ENCODE measurements around the gene P4HB. TPM values are rescaled to one million over a fixed set of nuclear protein-coding genes. Genes with fewer than 3 reads are reported as not detected.

The P4HB gene
- total RNA-seq, result 824 and 903 TPM in 2 replicates

GRCh38 chr17:81859906-81860755 lies at the start of gene P4HB:
P4HB (minus strand) TSS chr17:81860535; CDS start chr17:81860471, 64 bp downstream.

GRCh38 chr17:81902023-81902652 lies 41.8 kb upstream of the P4HB start, which contains the start of gene NPB:
NPB (plus strand) TSS chr17:81902238; CDS start chr17:81902278, 40 bp downstream.

DNA sequence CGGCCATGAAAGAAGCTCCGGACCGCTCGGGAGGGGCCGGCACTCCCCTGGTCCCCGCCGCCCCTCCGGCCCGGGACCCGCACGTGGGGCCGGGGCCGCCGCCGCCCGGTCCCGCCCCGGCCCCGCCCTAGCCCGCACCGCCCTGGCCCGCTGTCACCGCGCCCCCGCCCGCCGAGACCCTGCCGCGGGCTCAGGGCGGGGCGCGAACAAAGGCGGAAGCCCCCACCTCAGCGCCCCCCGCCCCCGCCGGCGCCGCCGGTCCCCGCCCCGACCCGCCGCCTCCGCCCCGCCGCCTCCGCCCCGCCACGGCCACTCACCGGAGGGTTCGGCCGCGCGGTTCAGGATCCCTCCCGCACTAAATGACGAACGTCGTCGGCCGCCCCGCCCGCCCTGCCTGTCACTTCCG lies 10.6 kb upstream of the P4HB start, which contains the start of gene ARHGDIA:
Gene ARHGDIA, minus strand, starts transcription at position 357 of the 406 bp plus-strand sequence. CDS start 1,407 bp downstream, outside the sequence.

DNA sequence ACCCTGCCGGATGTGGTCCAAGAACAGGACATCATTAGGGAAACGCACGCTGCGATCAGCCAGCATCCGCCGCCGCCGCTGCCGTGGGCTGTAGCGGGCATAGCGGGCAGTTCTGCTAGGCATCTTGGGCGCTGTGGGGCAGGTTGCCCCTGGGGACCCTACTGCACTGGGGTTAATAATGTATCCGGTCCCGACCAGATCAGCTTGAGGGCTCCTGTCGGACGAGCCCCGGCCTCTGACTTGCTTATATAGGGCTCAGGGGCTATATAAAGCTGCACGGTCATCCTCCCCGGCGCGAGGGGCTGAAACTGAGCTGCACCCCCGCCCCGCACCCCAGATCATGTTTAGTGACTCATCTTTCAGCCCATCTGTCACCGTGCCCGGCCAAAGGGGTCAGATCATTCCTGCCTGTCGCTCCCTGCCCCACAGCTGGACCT lies 25.5 kb downstream of the P4HB start, which contains the start of gene PPP1R27:
Gene PPP1R27, minus strand, starts transcription at position 220 of the 437 bp plus-strand sequence. Its CDS starts 97 bp downstream, at position 123.

DNA sequence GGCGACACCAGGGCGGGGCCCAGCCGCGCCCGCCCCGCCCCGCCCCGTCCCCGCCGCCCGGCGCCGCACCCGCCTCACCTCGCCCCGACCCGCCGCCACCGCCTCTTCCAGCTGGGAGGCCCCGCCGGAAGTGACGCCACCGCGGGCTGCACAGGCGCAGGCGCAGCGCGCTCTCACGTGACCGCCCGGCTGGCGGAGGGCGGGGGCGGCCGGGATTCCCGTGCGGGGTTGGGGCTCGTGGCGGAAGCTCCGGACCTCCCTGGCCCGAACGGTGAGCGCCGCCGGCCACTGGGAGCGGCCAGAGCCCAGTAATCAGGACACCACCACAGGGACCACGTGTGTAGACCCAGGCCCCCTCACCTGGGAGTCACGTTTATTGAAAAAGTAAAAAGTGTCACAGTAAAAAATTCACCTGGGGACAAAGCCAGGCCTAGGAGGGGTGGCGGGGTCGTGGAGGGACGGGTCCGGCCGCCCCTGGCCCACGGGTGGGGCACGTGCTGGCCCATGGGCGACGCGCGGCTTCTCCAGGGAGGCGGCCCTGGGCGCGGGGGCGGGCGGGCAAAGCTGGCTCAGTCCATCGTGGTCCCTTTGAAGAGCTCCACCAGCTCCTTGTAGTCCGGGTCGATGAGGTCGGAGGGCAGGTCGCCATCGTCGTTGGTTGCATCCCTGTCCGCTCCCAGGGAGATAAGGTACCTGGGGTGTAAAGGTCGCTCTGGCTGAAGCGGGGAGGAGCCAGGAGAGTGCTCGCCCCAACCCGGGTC lies 27.0 kb downstream of the P4HB start, which contains the start of gene MCRIP1:
Gene MCRIP1, minus strand, starts transcription at position 132 of the 761 bp plus-strand sequence. CDS start 8,785 bp downstream, outside the sequence.

GRCh38 chr17:81803728-81804558 lies 56.4 kb downstream of the P4HB start, which contains the start of gene GCGR:
GCGR (plus strand) TSS chr17:81804150; CDS start chr17:81809019, 4,869 bp downstream.

Other genes starting within 250 kb of the P4HB start
- gene NPLOC4, start 223.4 kb downstream of the P4HB start, total RNA-seq, result 99.7 and 104 TPM in 2 replicates
- gene TSPAN10, start 223.3 kb downstream of the P4HB start, total RNA-seq, result 0.14 and 0.53 TPM in 2 replicates
- 0.66 and 0.86 TPM in 2 replicates for gene PDE6G, start 204.0 kb downstream of the P4HB start, total RNA-seq
- 23.5 and 26.4 TPM in 2 replicates for gene OXLD1, start 193.9 kb downstream of the P4HB start, total RNA-seq
- gene CCDC137, start 193.8 kb downstream of the P4HB start, total RNA-seq, result 12.8 and 16.5 TPM in 2 replicates
- gene ARL16, start 176.7 kb downstream of the P4HB start, total RNA-seq, result 32.7 and 34.0 TPM in 2 replicates
- gene HGS, start 176.5 kb downstream of the P4HB start, total RNA-seq, result 102 and 120 TPM in 2 replicates
- 40.8 and 41.5 TPM in 2 replicates for gene MRPL12, start 157.2 kb downstream of the P4HB start, total RNA-seq
- 16.2 and 23.7 TPM in 2 replicates for gene SLC25A10, start 148.3 kb downstream of the P4HB start, total RNA-seq
- not detected in 2 replicates for gene GCGR, start 56.4 kb downstream of the P4HB start, total RNA-seq
- 57.1 and 68.8 TPM in 2 replicates for gene MCRIP1, start 27.2 kb downstream of the P4HB start, total RNA-seq
- gene PPP1R27, start 25.5 kb downstream of the P4HB start, total RNA-seq, result not detected in 2 replicates
- 229 and 236 TPM in 2 replicates for gene ARHGDIA, start 10.8 kb upstream of the P4HB start, total RNA-seq
- 176 and 187 TPM in 2 replicates for gene ALYREF, start 31.1 kb upstream of the P4HB start, total RNA-seq
- gene ANAPC11, start 31.2 kb upstream of the P4HB start, total RNA-seq, result 99.4 and 125 TPM in 2 replicates
- 0.13 and 0.22 TPM in 2 replicates for gene NPB, start 41.7 kb upstream of the P4HB start, total RNA-seq
- gene PCYT2, start 50.9 kb upstream of the P4HB start, total RNA-seq, result 30.1 and 51.0 TPM in 2 replicates
- gene SIRT7, start 57.6 kb upstream of the P4HB start, total RNA-seq, result 17.3 and 21.1 TPM in 2 replicates
- gene MAFG, start 67.2 kb upstream of the P4HB start, total RNA-seq, result 20.7 and 22.2 TPM in 2 replicates
- 53.7 and 56.3 TPM in 2 replicates for gene PYCR1, start 76.8 kb upstream of the P4HB start, total RNA-seq
- gene MYADML2, start 86.7 kb upstream of the P4HB start, total RNA-seq, result not detected in 2 replicates
- gene NOTUM, start 100.7 kb upstream of the P4HB start, total RNA-seq, result not detected in 2 replicates
- 15.8 and 19.1 TPM in 2 replicates for gene ASPSCR1, start 117.1 kb upstream of the P4HB start, total RNA-seq
- 46.4 and 49.8 TPM in 2 replicates for gene CENPX, start 162.3 kb upstream of the P4HB start, total RNA-seq
- gene LRRC45, start 162.8 kb upstream of the P4HB start, total RNA-seq, result 17.4 and 20.7 TPM in 2 replicates
- gene RAC3, start 171.1 kb upstream of the P4HB start, total RNA-seq, result 21.4 and 23.1 TPM in 2 replicates
- 44.3 and 54.9 TPM in 2 replicates for gene DCXR, start 177.2 kb upstream of the P4HB start, total RNA-seq
- gene RFNG, start 191.3 kb upstream of the P4HB start, total RNA-seq, result 22.6 and 23.7 TPM in 2 replicates
- 82.2 and 98.8 TPM in 2 replicates for gene GPS1, start 191.4 kb upstream of the P4HB start, total RNA-seq
- gene DUS1L, start 205.3 kb upstream of the P4HB start, total RNA-seq, result 59.5 and 62.2 TPM in 2 replicates
- gene FASN, start 237.7 kb upstream of the P4HB start, total RNA-seq, result 141 and 288 TPM in 2 replicates

Measured in thoracic aorta endothelial cell (primary cell).